Frontal cortex (tissue), 4 donors: ENCODE data around the gene STMND1. TPM values are rescaled to one million over a fixed set of nuclear protein-coding genes. Genes with fewer than 3 reads are reported as not detected.

Source experiments
- DNase-seq, 2 donors: peaks; one replicate each; pipeline ENCODE4 v3.0.0; 2012; ENCODE audit warnings: low spot score in 2 of 2
- FAIRE-seq: peaks from 2 replicates; lab custom pipeline; 2012; peaks lifted over from hg19 to GRCh38; lab: Jason Lieb, UNC
- total RNA-seq: library from RNA; depleted of rRNA; stranded (reverse); fragments of >200 nt; gene quantifications from one replicate; pipeline ENCODE4 v1.2.3, GENCODE V29; 2014
- donor health status: control.
- donor health status: control.
- donor health status: control.

The STMND1 gene
- total RNA-seq, 1 donor from 2014 or later: not detected

- DNase-seq (peak; percentile 33 to 54), FAIRE-seq (peak; percentile 93)
These were observed 54.5 kb downstream of the STMND1 start for GRCh38 chr6:17156112-17156921.

- DNase-seq (no peak), FAIRE-seq (no peak)
These were observed 55.1 kb downstream of the STMND1 start for GRCh38 chr6:17156966-17157365.

GRCh38 chr6:17157617-17158016 lies 55.8 kb downstream of the STMND1 start:
- FAIRE-seq (no peak), DNase-seq (no peak)

GRCh38 chr6:17159240-17159639 lies 57.4 kb downstream of the STMND1 start:
- FAIRE-seq: no peak
- DNase-seq: no peak

- no peak for DNase-seq
These were observed 59.2 kb downstream of the STMND1 start for GRCh38 chr6:17161076-17161475.

GRCh38 chr6:17165383-17165782 lies 63.5 kb downstream of the STMND1 start:
- DNase-seq (no peak), FAIRE-seq (no peak)

More at GRCh38 chr6:17161076-17161475, 59.2 kb downstream of the STMND1 start:
- no peak for FAIRE-seq

- no peak for DNase-seq
- no peak for FAIRE-seq
These were observed 65.6 kb downstream of the STMND1 start for GRCh38 chr6:17167327-17167979.

- no peak for FAIRE-seq
- no peak for DNase-seq
These were observed 67.4 kb downstream of the STMND1 start for GRCh38 chr6:17169291-17169690.

GRCh38 chr6:17169711-17170110 lies 67.9 kb downstream of the STMND1 start:
- DNase-seq: no peak

GRCh38 chr6:17172836-17173470 lies 71.1 kb downstream of the STMND1 start:
- FAIRE-seq (no peak), DNase-seq (no peak)

More at GRCh38 chr6:17169711-17170110, 67.9 kb downstream of the STMND1 start:
- FAIRE-seq: no peak

GRCh38 chr6:17178326-17178725 lies 76.5 kb downstream of the STMND1 start:
- no peak for DNase-seq
- FAIRE-seq: no peak

- FAIRE-seq (no peak), DNase-seq (no peak)
These were observed 77.1 kb downstream of the STMND1 start for GRCh38 chr6:17178754-17179529.

GRCh38 chr6:17179530-17180073 lies 77.8 kb downstream of the STMND1 start:
- DNase-seq (no peak), FAIRE-seq (no peak)

Other genes starting within 250 kb of the STMND1 start
- 31.4 TPM for gene RBM24, start 179.3 kb downstream of the STMND1 start, total RNA-seq